GM12891 (cell line): Measurements from ENCODE around the gene KIF6.

ENCODE experiments used
- DNase-seq: peaks from one replicate; pipeline ENCODE4 v3.0.0; 2011; ENCODE audit warnings: low spot score; ENCODE audit not compliant: insufficient read length
- FAIRE-seq: peaks from 2 replicates; lab custom pipeline; 2011; peaks lifted over from hg19 to GRCh38; lab: Jason Lieb, UNC
- PAX5 ChIP-seq: IDR thresholded peaks from 2 replicates; pipeline ENCODE4 v1.6.1; 2011; ENCODE audit warnings: low read length, moderate library complexity, mild to moderate bottlenecking; ENCODE audit not compliant: insufficient read depth, severe bottlenecking
- POLR2A ChIP-seq: IDR thresholded peaks from 2 replicates; pipeline ENCODE4 v1.6.1; 2011; ENCODE audit warnings: low read depth, low read length, control low read depth
- POLR2AphosphoS5 ChIP-seq: IDR thresholded peaks from 2 replicates; pipeline ENCODE4 v1.6.1; 2011; ENCODE audit warnings: low read depth, low read length, control low read depth
- POU2F2 ChIP-seq: IDR thresholded peaks from 2 replicates; pipeline ENCODE4 v1.6.1; 2011; ENCODE audit warnings: low read depth, mild to moderate bottlenecking, control low read depth, low read length, moderate library complexity
- SPI1 ChIP-seq: IDR thresholded peaks from 2 replicates; pipeline ENCODE4 v1.6.1; 2011; ENCODE audit warnings: low read depth, low read length, control low read depth
- TAF1 ChIP-seq: IDR thresholded peaks from 2 replicates; pipeline ENCODE4 v1.6.1; 2011; ENCODE audit warnings: low read depth, low read length, control low read depth

KIF6 gene

GRCh38 chr6:39602601-39603519 lies 122.3 kb downstream of the KIF6 start:
- DNase-seq: no peak
- TF ChIP-seq SPI1 (no peak), POLR2A (no peak), TAF1 (no peak), POU2F2 (no peak), PAX5 (no peak), POLR2AphosphoS5 (no peak)
- FAIRE-seq: no peak

DNA sequence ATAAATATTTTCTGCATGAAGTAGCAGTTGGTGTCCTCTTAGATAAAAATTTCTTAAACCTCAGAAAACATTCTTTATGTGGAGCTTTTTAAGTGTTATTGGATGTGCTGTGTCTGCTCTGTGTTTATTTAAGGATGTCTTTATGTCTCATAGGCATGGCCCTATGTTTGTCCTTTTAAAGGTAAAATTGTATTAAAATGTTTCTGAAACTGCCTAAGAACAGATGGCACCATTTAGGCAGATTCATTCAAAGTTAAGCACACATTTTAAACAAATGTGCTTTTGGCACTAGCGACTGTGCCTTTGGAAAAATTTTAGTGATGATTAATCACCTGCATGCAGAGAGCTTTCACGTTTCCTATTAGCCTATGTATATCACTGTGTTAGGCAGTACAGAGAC lies 125.2 kb downstream of the KIF6 start:
- TF ChIP-seq PAX5 (no peak), POLR2A (no peak), TAF1 (no peak), POU2F2 (no peak), SPI1 (no peak), POLR2AphosphoS5 (no peak)
- DNase-seq (no peak), FAIRE-seq (no peak)

- no peak for FAIRE-seq
- TF ChIP-seq TAF1: no peak
- TF ChIP-seq POLR2AphosphoS5: no peak
- no peak for TF ChIP-seq POLR2A
- no peak for TF ChIP-seq PAX5
- TF ChIP-seq POU2F2: no peak
- TF ChIP-seq SPI1: no peak
These were observed 125.9 kb downstream of the KIF6 start for GRCh38 chr6:39599341-39599740.

DNA sequence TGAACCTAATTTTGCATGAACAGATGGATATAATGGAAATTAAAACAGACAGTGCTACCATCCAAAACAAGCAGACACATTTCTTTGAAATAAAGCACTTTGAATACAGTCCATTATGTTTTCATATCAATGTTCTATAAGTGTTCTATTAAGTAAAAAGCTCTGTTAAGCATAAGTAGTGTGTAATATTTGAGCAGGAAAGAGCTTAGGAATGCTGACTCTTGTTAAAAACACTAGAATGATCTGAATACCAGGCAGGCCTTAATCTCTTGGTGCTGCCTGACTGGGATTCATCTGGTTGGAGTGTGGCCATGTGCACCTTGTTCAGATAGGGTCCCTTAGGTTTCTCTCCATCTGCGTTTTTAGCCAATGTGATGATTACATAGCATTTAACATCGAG lies 130.9 kb downstream of the KIF6 start:
- TF ChIP-seq SPI1 (no peak), POLR2A (no peak), POLR2AphosphoS5 (no peak)
- FAIRE-seq: no peak
- no peak for DNase-seq

More at GRCh38 chr6:39599341-39599740, 125.9 kb downstream of the KIF6 start:
- no peak for DNase-seq

- no peak for DNase-seq
- TF ChIP-seq PAX5 (no peak), POLR2AphosphoS5 (no peak), TAF1 (no peak), POU2F2 (no peak), SPI1 (no peak), POLR2A (no peak)
- FAIRE-seq: no peak
These were observed 131.6 kb downstream of the KIF6 start for GRCh38 chr6:39593646-39594045.

DNA sequence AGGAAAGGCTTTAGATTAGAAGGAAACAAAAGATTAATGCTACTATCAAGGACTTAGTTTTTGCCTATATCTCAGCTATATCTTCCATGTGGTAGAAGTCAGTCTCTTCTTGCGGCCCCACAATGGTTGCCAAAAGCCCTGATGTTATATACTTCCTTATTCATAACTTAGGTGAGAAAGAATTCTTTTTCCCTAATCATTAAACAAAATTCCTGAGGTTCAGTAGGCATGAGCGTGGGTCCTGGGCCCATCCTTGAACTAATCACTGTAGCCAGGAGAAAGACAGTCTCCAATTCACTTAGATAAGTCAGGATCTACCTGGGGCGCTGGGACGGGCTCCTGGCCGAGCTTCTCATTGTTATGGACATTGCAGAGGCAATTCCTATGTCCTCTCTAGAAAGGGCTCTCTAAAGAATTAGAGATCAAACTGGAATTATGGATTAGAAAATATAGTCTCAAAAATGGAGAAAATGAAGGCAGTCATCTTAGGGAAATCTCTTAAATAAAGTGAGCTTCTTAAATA lies 134.3 kb downstream of the KIF6 start:
- DNase-seq (no peak), FAIRE-seq (no peak)
- TF ChIP-seq TAF1 (no peak), POLR2AphosphoS5 (no peak), POU2F2 (no peak), POLR2A (no peak)

- DNase-seq (no peak), FAIRE-seq (no peak)
- TF ChIP-seq TAF1 (no peak), PAX5 (no peak), POU2F2 (no peak), POLR2A (no peak), SPI1 (no peak), POLR2AphosphoS5 (no peak)
These were observed 138.1 kb downstream of the KIF6 start for GRCh38 chr6:39587080-39587479.

GRCh38 chr6:39585641-39586040 lies 139.6 kb downstream of the KIF6 start:
- FAIRE-seq: no peak
- DNase-seq: no peak
- no peak for TF ChIP-seq POLR2AphosphoS5
- no peak for TF ChIP-seq PAX5
- no peak for TF ChIP-seq POU2F2
- no peak for TF ChIP-seq SPI1
- no peak for TF ChIP-seq TAF1
- TF ChIP-seq POLR2A: no peak

GRCh38 chr6:39577446-39578165 lies 147.6 kb downstream of the KIF6 start:
- TF ChIP-seq POU2F2 (no peak), SPI1 (no peak), TAF1 (no peak), POLR2A (no peak), PAX5 (no peak), POLR2AphosphoS5 (no peak)
- DNase-seq: no peak
- FAIRE-seq: no peak
